Measurements from ENCODE around the gene RAET1L.

DNA sequence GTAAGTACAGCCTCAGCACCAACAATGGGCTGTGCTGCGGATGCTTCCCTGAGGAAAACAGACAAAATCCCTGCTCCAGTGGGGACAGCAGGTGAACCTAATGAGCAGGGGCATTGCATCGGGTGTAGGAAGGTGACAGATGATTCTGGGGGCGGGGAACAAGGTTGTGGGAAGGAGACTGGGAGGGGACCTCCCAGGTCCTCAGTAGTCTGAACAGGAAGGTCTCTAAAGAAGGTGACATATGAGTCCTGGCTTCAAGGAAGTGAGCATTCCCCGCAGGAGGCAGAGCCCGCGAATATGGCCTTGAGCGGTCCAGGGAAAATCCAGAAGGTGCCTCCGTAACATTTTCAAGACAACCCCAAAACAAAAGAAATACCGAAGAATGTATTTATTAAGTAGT, 42.2 kb downstream of the RAET1L start:
- no peak for TF ChIP-seq EZH2 (IDR thresholded peaks at IDR 0.05; ENCODE audit: insufficient read depth, poor library complexity, severe bottlenecking)
- TF ChIP-seq EZH2phosphoT487 (IDR thresholded peaks at IDR 0.05; ENCODE audit: insufficient read depth, low read depth) = no peak

Data from GM23248 (cell line).